Renal cortical epithelial cell (primary cell): Measurements from ENCODE around the gene PRDM16. TPM values are rescaled to one million over a fixed set of nuclear protein-coding genes. Genes with fewer than 3 reads are reported as not detected.

Experiments used
- DNase-seq: peaks from one replicate; pipeline ENCODE4 v3.0.0-alpha.2; 2011; ENCODE audit warnings: low read depth
- total RNA-seq: library from RNA; depleted of rRNA; stranded (reverse); fragments of >200 nt; gene quantifications from 2 replicates; pipeline ENCODE4 v1.2.3, GENCODE V29; 2014

Gene PRDM16
- total RNA-seq, 1 donor from 2014 or later, result 0.94 TPM

- no peak for DNase-seq
Observed at GRCh38 chr1:3141129-3141528, 72.1 kb downstream of the PRDM16 start.

GRCh38 chr1:3141836-3142235 lies 72.8 kb downstream of the PRDM16 start:
- no peak for DNase-seq

GRCh38 chr1:3142236-3142635 lies 73.2 kb downstream of the PRDM16 start:
- no peak for DNase-seq

- no peak for DNase-seq
Observed at GRCh38 chr1:3142751-3143150, 73.7 kb downstream of the PRDM16 start.

GRCh38 chr1:3145532-3146325 lies 76.7 kb downstream of the PRDM16 start:
- DNase-seq, result no peak

GRCh38 chr1:3146458-3146857 lies 77.5 kb downstream of the PRDM16 start:
- DNase-seq, result no peak

- no peak for DNase-seq
Observed at GRCh38 chr1:3146907-3147306, 77.9 kb downstream of the PRDM16 start.

GRCh38 chr1:3148171-3148570 lies 79.2 kb downstream of the PRDM16 start:
- no peak for DNase-seq

GRCh38 chr1:3149277-3149676 lies 80.3 kb downstream of the PRDM16 start:
- DNase-seq, result no peak

GRCh38 chr1:3151456-3151855 lies 82.5 kb downstream of the PRDM16 start:
- no peak for DNase-seq

GRCh38 chr1:3152143-3152542 lies 83.1 kb downstream of the PRDM16 start:
- no peak for DNase-seq

- no peak for DNase-seq
Observed at GRCh38 chr1:3153197-3153596, 84.2 kb downstream of the PRDM16 start.

- no peak for DNase-seq
Observed at GRCh38 chr1:3153902-3154795, 85.1 kb downstream of the PRDM16 start.

- no peak for DNase-seq
Observed at GRCh38 chr1:3155056-3155925, 86.3 kb downstream of the PRDM16 start.

- no peak for DNase-seq
Observed at GRCh38 chr1:3155926-3156220, 86.9 kb downstream of the PRDM16 start.

- DNase-seq, result no peak
Observed at GRCh38 chr1:3156936-3157335, 87.9 kb downstream of the PRDM16 start.

GRCh38 chr1:3158347-3158746 lies 89.3 kb downstream of the PRDM16 start:
- DNase-seq, result no peak

GRCh38 chr1:3159121-3159520 lies 90.1 kb downstream of the PRDM16 start:
- DNase-seq, result no peak

GRCh38 chr1:3159996-3160395 lies 91.0 kb downstream of the PRDM16 start:
- no peak for DNase-seq

- DNase-seq, result no peak
Observed at GRCh38 chr1:3160647-3161145, 91.7 kb downstream of the PRDM16 start.

GRCh38 chr1:3161176-3161840 lies 92.3 kb downstream of the PRDM16 start:
- DNase-seq, result no peak
